HFF-Myc (cell line): ENCODE measurements around the gene GABBR2.

Experiments used
- DNase-seq: peaks from one replicate; pipeline ENCODE4 v3.0.0-alpha.2; 2011; ENCODE audit warnings: low read depth; ENCODE audit errors: extremely low read depth
- H3K4me3 ChIP-seq: replicated peaks from 2 replicates; pipeline ENCODE4 v1.5.1; 2011; ENCODE audit warnings: low read depth, mild to moderate bottlenecking, control low read depth, low read length
- TF ChIP-seq, protein P1 (sequence below): IDR thresholded peaks from 2 replicates; pipeline ENCODE4 v1.5.1; 2012; ENCODE audit warnings: mild to moderate bottlenecking, low read depth, low read length, control low read depth; ENCODE audit errors: missing control alignments

Gene GABBR2

DNA sequence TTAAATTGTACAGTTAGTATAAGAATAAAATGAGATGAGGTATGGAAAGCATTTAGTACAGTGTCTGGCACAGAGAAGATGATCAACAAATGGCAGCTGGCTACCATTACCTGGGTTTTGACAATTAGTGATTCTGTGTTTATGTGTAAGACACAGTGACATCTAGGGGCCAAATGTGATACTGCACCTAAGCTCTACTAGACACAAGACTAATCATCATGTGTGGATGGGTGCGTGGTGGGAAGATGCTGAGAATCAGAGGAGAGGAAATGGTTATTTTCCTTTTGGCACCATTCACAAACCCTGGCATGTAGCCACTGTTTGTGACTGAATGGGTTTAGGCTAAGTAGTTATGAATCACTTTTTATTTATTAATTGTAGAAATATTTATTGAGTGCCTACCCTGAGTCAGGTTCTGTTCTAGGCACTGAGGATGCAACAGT is 343.5 kb downstream of the GABBR2 start:
- TF ChIP-seq, protein P1, sequence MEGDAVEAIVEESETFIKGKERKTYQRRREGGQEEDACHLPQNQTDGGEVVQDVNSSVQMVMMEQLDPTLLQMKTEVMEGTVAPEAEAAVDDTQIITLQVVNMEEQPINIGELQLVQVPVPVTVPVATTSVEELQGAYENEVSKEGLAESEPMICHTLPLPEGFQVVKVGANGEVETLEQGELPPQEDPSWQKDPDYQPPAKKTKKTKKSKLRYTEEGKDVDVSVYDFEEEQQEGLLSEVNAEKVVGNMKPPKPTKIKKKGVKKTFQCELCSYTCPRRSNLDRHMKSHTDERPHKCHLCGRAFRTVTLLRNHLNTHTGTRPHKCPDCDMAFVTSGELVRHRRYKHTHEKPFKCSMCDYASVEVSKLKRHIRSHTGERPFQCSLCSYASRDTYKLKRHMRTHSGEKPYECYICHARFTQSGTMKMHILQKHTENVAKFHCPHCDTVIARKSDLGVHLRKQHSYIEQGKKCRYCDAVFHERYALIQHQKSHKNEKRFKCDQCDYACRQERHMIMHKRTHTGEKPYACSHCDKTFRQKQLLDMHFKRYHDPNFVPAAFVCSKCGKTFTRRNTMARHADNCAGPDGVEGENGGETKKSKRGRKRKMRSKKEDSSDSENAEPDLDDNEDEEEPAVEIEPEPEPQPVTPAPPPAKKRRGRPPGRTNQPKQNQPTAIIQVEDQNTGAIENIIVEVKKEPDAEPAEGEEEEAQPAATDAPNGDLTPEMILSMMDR: peak; percentile 58
- peak; percentile 29 for DNase-seq
- H3K4me3 ChIP-seq: no peak overlapping the region

DNA sequence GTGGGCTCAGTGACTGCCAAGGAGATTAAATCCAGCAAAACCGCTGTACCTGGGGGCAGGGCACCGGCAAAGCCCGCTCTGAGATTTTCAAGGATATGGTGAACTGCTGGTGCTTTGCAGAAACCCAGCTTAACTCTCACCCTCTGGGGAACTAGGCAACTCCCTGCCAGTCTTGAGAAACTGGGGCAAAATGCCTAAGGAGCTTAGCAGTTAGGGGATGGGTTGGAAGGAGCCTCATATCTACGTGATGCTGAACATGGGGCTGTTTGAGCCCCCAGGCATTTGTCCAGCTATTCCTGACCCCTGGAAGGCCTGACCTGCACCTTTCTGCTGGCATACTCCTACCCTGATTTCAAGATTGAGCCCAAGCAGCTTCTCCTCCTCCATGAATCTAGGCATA is 344.6 kb downstream of the GABBR2 start:
- no peak for DNase-seq
- no peak overlapping the region for H3K4me3 ChIP-seq
- TF ChIP-seq, protein P1: no peak

DNA sequence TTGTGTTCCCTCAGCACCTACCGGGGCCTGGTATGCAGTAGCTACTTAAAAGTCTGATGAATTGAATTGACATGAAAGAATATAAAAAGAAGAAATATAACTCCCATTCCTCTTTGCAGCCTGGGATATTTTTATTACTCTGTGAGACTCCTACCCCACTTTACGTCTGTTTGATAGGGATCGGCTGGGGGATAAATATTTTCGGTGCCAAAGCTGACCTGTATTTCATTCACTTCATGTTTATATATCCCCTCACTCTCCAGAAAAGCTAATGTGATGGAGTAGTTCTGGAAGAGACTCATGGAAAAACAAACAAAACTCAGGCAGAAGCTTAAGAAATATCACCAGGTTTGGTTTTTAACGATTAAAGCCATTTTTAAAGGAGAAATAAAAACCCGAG is 345.1 kb downstream of the GABBR2 start:
- no peak overlapping the region for H3K4me3 ChIP-seq
- TF ChIP-seq, protein P1: no peak
- no peak for DNase-seq

DNA sequence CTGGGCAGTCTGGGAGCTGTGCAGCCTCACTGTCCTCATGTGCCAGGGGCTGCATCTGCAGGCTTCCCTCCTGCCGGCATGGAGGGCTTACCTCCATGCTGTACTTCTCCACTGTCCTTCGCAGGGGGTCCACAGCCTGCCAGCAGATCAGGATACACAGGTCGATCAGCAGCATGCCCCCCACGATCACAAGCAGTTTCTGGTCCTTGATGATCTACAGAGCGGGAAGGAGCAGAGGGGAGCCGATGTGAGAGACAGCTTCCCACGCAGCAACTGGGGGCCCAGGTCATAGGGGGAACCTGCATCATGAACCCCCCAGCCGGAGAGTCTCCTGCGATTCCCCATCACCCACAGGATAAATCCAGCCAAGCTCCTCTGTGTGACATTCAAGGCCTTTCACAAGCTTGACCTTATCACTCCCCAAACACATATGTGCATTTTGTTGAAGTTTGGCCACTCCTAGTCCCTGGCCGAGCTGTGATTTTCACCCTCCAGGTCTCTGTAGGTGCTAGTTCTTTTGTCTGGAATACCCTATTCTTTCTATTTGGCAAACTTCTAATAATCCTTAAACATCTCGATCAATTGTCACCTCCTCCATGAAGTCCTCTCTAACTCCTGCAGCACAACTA is 346.0 kb downstream of the GABBR2 start:
- H3K4me3 ChIP-seq: no peak overlapping the region
- TF ChIP-seq, protein P1: no peak
- DNase-seq: no peak

DNA sequence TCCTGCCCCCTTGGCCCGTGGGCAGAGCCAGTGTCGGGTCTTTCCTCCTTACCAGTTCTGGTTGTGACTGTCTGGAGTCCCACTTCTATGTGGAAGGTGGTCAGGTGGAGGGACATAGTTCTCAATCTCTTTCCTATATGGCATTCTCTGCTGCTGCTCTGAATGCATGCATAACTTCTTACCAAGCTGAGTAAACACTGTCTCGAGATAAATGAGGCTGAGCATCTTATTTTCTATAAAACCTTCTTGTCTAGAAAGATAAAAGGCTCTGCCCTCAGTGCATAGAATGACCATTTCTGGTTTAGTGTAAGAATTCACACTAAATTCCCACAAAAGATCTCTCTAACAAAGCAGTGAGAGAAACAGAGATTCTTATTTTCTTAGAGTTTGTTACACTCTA is 347.1 kb downstream of the GABBR2 start:
- H3K4me3 ChIP-seq: no peak overlapping the region
- no peak for DNase-seq
- TF ChIP-seq, protein P1: no peak

DNA sequence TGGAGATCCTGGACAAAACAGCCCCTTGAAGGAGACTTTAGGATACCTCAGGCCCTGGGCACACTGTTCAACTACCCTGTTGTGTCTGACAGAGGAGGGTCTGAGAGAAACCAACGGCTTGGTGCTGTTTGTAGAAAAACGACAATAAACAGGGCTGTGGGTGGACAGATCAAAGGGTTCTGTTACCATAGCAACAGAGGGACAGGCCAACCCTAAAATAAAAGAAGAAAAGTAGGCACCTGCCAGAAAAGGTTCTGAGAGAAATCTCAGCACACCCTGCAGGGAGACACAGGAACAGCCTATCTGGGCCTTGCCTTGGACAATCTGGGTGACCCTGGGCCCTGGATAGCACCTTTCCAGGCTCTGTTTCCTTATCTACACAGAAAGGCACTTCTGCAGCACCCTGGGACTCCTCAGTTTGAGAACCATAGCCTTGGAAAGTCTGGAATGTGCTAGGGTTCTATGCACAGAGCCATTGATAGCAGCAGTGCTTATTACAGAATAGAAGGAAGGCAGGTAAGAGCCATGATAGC is 348.5 kb downstream of the GABBR2 start:
- TF ChIP-seq, protein P1: no peak
- DNase-seq: no peak
- H3K4me3 ChIP-seq: no peak overlapping the region

DNA sequence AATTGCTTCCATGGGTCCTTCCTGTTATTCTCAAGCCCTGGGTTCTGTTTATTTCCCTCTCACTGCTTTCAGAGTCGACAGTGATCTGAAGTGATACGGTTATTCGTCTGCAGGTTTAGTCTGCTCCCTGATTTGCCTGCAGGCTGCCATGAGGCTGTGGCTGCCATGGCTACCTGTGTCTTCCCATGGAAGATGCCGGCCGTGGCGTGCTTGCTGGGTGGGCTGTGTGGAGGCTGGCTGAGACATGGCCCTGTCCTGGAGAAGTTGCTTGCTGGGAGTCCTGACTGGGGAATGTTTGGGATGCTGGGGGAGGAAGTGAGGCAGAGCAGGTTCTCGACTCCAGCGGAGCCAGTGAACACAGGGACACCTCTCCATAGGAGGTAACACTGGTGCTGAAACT is 349.2 kb downstream of the GABBR2 start:
- no peak for DNase-seq
- H3K4me3 ChIP-seq: no peak overlapping the region
- TF ChIP-seq, protein P1: no peak
